Stomach smooth muscle (tissue), 2 donors: ENCODE data around the gene HELB.
"Not testable (repeated sequence)": the region's sequence is repeated elsewhere in the genome, so short reads cannot be mapped to it uniquely, and the experiment has no call there.

ENCODE experiments used
- H3K27ac ChIP-seq: one replicate; pipeline ENCODE4 v1.7.0; 2013; ENCODE audit warnings: mild to moderate bottlenecking, low read length, inconsistent platforms
- H3K27me3 ChIP-seq, 2 donors: one replicate each; pipeline ENCODE4 v1.7.0; 2013; ENCODE audit warnings: low read length in 2 of 2; ENCODE audit not compliant: insufficient read depth in 2 of 2, control insufficient read depth in 1 of 2
- H3K36me3 ChIP-seq, 2 donors: one replicate each; pipeline ENCODE4 v1.7.0; 2013; ENCODE audit warnings: low read length in 2 of 2; ENCODE audit not compliant: control insufficient read depth in 2 of 2, insufficient read depth in 2 of 2
- H3K4me1 ChIP-seq: one replicate; pipeline ENCODE4 v1.7.0; 2013; ENCODE audit warnings: low read length; ENCODE audit not compliant: control insufficient read depth, insufficient read depth
- H3K4me3 ChIP-seq, 2 donors: one replicate each; pipeline ENCODE4 v1.7.0; 2013; ENCODE audit warnings: low read length in 2 of 2
- H3K9ac ChIP-seq, 2 donors: one replicate each; pipeline ENCODE4 v1.7.0; 2013; ENCODE audit warnings: low read length in 2 of 2, mild to moderate bottlenecking in 1 of 2
- H3K9me3 ChIP-seq, 2 donors: one replicate each; pipeline ENCODE4 v1.7.0; 2013; ENCODE audit warnings: low read length in 2 of 2; ENCODE audit not compliant: control insufficient read depth in 2 of 2
- donor health status: healthy.
- donor health status: Pancreatic carcinoma.

The HELB gene

DNA sequence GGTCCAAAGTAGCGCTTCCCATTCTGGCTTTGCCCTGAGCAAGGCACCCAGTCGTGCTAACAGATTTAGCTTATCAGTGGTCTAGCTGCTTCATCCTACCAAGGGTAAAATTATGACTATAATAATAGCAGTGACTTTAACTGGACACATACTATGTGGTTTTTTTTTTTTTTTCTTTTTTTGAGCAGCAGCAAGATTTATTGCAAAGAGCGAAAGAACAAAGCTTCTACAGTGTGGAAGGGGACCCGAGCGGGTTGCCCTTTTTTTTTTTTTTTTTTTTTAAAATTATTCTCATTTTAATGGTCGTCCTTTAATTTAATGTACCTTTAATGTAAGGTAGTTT, 505 bp downstream of the HELB start:
- peak overlapping the region; percentile 61 to 79 for H3K9ac ChIP-seq
- H3K4me1 ChIP-seq: peaks cover 2% of the 10 kb centered on the region
- H3K4me3 ChIP-seq: peak overlapping the region; percentile 64 to 95
- H3K27me3 ChIP-seq: no peaks in the 10 kb centered on the region
- peak overlapping the region; percentile 70 for H3K27ac ChIP-seq
- H3K9me3 ChIP-seq: no peaks in the 10 kb centered on the region
- H3K36me3 ChIP-seq: peaks cover 0 to 3% of the 10 kb centered on the region in 2 donors

DNA sequence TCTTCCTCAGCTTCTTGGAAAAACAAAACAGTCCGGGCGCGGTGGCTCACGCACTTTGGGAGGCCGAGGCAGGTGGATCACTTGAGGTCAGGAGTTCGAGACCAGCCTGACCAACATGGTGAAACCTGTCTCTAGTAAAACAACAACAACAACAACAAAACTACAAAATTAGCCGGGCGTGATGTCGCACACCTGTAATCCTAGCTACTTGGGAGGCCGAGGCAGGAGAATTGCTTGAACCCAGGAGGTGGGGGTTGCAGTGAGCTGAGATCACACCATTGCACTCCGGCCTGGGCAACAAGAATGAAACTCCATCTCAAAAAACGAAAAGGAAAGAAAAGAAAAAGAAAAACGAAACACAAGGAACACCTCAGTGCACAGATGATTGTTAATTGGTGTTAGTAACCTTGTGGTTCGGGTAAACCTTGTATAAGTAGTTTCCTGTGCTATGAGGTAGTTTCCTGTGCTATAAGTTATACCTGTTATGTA, 1.1 kb downstream of the HELB start:
- not testable (repeated sequence) for H3K4me1 ChIP-seq, H3K9ac ChIP-seq, H3K27ac ChIP-seq, H3K27me3 ChIP-seq, H3K9me3 ChIP-seq, H3K4me3 ChIP-seq, H3K36me3 ChIP-seq

DNA sequence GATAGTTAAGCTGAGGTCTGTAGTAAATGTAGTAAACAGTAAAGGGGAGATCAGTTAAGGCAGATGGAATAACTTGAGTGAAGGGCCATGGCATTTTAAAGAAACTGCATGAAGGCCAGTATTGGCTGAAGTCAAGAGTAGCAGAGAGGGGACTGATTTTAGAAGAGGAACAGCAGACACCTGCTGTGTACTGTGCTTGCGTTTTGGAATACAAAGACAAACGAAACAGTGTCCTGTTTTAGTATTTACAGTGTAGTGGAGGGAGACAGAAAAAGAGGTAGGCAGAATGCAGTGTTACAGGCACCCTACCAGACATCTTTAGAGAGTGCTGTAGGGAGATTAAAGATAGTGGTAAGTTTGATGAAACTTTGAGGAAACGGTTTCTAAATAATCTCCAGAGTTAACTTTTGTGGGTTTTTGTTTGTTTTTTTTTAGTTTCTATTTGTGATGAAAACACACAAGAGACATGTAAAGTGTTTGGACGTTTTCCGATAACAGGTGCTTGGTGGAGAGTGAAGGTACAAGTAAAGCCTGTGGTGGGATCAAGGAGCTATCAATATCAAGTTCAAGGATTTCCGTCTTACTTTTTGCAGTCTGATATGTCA, 2.1 kb downstream of the HELB start:
- Histone ChIP-seq H3K27ac (no peak overlapping the region), H3K27me3 (no peaks in the 10 kb centered on the region), H3K4me3 (no peak overlapping the region), H3K9ac (no peak overlapping the region), H3K36me3 (peaks cover 0 to 3% of the 10 kb centered on the region in 2 donors), H3K4me1 (peaks cover 2% of the 10 kb centered on the region), H3K9me3 (no peaks in the 10 kb centered on the region)

DNA sequence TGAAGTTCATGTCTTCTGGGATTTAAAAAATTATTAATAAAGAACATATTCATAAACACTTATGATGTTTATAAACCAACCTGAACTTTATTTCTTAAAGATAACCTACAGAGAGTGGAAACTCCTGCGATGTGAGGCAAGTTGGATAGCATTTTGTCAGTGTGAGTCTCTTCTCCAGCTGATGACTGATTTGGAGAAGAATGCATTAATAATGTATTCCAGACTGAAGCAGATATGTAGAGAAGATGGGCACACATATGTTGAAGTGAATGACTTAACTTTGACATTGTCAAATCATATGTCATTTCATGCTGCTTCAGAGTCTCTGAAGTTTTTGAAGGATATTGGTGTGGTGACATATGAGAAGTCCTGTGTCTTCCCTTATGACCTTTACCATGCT, 7.3 kb downstream of the HELB start:
- Histone ChIP-seq H3K4me1 (no peaks in the 10 kb centered on the region), H3K4me3 (no peak overlapping the region), H3K27me3 (no peaks in the 10 kb centered on the region), H3K36me3 (peaks cover 5 to 8% of the 10 kb centered on the region in 2 donors), H3K9ac (no peak overlapping the region), H3K27ac (no peak overlapping the region), H3K9me3 (no peaks in the 10 kb centered on the region)

DNA sequence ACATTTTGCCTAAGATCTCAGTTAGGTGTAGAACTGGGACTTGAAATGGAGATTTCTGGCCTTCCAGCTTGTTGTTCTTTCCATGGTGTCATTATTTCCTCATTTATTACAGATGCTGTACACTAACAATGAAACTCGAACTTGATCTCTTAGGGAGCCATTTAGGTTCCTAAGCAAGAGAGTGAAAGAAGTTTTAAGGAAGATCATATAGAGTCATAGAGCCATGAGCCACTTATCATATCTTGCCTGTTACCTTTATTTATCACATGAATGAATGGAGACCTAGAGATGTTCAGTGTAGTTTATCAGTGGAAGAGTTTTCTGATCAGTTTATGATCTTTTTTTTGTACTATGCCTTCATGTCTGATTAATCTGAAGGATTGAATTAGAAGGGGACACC, 9.9 kb downstream of the HELB start:
- Histone ChIP-seq H3K9ac (no peak overlapping the region), H3K36me3 (peaks cover 5% of the 10 kb centered on the region in 2 donors), H3K27me3 (no peaks in the 10 kb centered on the region), H3K9me3 (no peaks in the 10 kb centered on the region), H3K4me3 (no peak overlapping the region), H3K27ac (no peak overlapping the region), H3K4me1 (no peaks in the 10 kb centered on the region)

DNA sequence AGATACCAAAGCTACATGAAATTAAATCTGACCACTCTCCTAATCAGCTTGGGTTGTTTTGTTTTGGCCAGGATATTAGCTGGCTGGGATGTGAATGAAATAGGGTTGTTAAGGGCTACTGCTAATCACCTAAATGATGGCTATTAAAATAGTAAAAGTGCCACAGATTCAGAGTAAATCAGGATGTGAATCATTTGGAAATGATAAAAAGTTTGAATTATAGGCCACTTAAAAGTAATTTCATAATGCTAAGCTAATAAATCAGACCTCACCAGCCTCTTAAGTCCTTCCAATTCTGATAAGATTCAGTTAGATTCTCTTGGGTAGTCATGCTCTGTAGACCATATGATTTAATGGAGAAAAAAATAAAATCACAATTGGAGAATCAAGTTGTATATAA, 12.0 kb downstream of the HELB start:
- H3K9ac ChIP-seq: no peak overlapping the region
- no peak overlapping the region for H3K27ac ChIP-seq
- peaks cover 5% of the 10 kb centered on the region in 2 donors for H3K36me3 ChIP-seq
- H3K9me3 ChIP-seq: no peaks in the 10 kb centered on the region
- no peak overlapping the region for H3K4me3 ChIP-seq
- no peaks in the 10 kb centered on the region for H3K4me1 ChIP-seq
- H3K27me3 ChIP-seq: no peaks in the 10 kb centered on the region

DNA sequence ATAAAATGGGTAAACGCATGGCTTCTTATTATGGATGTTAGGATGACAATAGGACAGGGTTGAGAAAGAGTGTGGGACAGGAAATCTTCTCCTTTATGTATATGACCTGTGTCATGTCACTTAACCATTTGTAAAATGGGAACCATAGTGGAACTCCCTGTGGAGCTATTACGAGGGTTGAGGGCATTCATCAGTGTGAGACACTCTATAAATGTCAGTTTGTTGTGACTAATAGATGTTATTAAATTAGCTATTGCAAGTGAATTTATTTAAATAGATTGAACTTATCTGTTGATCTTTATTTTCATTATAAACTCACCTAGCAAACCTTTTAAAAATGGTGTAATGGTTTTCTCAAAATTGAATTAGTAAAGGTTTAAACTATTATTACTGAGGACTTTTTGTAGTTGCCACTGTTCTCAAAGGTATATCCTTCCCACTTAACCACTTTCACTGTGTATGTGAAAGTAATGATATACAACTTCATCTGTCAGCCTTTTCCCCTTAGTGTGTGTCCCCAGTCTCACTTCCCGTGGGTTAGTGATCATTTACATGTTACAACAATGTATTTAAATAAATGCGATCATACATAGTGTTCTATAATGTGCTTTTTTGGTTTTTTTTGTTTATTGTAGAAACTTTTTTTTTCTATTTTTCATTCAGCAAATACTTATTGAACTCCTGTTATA, 17.1 kb downstream of the HELB start:
- Histone ChIP-seq H3K27ac (no peak overlapping the region), H3K27me3 (no peaks in the 10 kb centered on the region), H3K9me3 (no peaks in the 10 kb centered on the region), H3K4me3 (no peak overlapping the region), H3K4me1 (no peaks in the 10 kb centered on the region), H3K9ac (no peak overlapping the region), H3K36me3 (no peaks in the 10 kb centered on the region)

DNA sequence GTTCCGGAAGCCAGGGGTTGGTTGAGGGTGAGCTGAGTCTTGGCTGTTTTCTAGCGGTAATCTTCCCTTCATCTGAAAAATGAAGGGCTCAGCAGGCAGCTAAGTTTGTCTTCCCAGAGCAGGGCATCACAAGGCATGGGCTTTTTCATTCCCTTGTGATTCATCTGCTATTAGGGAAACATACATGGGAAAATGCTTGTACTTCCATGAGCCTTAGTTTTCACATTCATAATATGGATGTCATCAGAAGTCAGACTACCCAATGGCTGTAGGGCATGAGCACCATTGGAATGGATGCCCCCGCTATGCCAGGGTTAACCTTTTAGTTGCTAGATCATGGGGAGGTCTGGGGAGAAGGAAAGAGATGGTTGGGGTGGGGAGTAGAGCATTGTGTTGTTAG, 18.7 kb downstream of the HELB start:
- Histone ChIP-seq H3K27ac (no peak overlapping the region), H3K4me3 (no peak overlapping the region), H3K9me3 (no peaks in the 10 kb centered on the region), H3K4me1 (no peaks in the 10 kb centered on the region), H3K27me3 (no peaks in the 10 kb centered on the region), H3K9ac (no peak overlapping the region), H3K36me3 (no peaks in the 10 kb centered on the region)

DNA sequence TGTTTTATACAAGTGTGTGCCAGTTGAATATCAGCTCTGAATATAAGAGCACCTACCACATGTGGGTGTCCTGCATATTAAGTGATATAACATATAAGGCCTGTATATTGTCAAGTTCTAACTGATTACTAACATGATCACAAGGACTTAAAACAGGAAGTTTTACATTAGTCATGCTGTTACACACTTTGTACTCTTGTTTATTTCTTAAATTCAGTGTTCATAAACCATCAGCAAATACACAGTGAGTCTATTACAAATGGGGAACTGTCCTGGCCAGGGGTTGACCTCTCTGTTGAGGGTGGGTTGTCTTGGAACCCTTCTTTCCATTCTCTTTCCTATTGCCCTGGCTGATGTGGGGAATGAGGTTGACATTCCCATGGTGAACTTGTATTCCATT, 19.1 kb downstream of the HELB start:
- no peak overlapping the region for H3K27ac ChIP-seq

DNA sequence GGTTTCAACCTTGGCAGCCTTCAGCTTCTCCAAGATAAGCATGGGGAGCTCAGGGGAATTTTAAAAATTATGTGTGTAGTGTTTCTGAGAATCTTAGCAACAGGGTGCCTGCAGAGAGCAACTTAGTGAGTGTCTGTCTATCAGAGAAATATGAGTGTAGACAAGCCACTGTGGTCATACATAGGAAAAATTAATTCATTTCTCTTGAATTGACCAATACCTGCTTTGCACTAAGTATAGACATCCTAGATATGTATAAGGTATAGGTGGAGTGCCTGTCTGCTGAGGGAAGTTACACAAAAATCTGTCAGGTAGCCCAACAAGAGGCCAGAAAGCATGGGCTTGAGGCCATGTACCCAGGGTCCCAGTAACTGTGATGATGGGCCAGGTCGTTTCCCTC, 20.7 kb downstream of the HELB start:
- H3K36me3 ChIP-seq: no peaks in the 10 kb centered on the region
- no peak overlapping the region for H3K9ac ChIP-seq
- H3K9me3 ChIP-seq: no peaks in the 10 kb centered on the region
- no peak overlapping the region for H3K27ac ChIP-seq
- no peaks in the 10 kb centered on the region for H3K4me1 ChIP-seq
- no peaks in the 10 kb centered on the region for H3K27me3 ChIP-seq
- H3K4me3 ChIP-seq: no peak overlapping the region

More for the DNA sequence above, 19.1 kb downstream of the HELB start:
- Histone ChIP-seq H3K36me3 (no peaks in the 10 kb centered on the region), H3K9me3 (no peaks in the 10 kb centered on the region), H3K9ac (no peak overlapping the region), H3K27me3 (no peaks in the 10 kb centered on the region), H3K4me1 (no peaks in the 10 kb centered on the region), H3K4me3 (no peak overlapping the region)

DNA sequence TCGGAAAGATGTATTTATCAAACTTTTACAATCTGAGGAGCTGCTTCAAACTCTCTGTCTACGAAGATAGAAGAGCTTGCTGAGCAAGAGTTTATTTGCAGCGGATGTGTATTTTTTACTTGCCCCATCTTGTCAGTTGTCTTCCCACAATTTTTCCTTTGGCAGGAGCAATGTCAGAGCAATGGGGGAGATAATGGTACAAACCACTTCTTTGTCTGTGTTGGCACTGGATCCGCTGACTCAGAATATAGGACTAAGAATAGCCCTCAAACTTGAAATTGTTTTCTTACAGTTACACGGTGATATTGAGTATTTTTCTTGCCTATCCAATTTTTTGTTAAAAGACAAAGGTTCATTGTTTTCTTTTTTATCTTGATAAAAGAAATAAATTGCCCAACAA, 27.6 kb downstream of the HELB start:
- Histone ChIP-seq H3K4me1 (no peaks in the 10 kb centered on the region), H3K36me3 (peaks cover 3 to 10% of the 10 kb centered on the region in 2 donors), H3K27ac (no peak overlapping the region), H3K9me3 (no peaks in the 10 kb centered on the region), H3K4me3 (no peak overlapping the region), H3K9ac (no peak overlapping the region), H3K27me3 (no peaks in the 10 kb centered on the region)
